DOHH2 (cell line): ENCODE results near the gene ACSL1.

Experiments used
- H3F3A ChIP-seq: fragments of 200-600 bp; sonication (generic), shearing (Covaris generic); 2 replicates; pipeline ENCODE4 v1.6.0; 2016; ENCODE audit warnings: antibody characterized with exemption, mild to moderate bottlenecking; ENCODE audit not compliant: control insufficient read depth, insufficient read depth
- H3K27ac ChIP-seq: fragments of 200-600 bp; sonication (generic); 2 replicates; pipeline ENCODE4 v1.5.1; 2014; ENCODE audit warnings: low read depth, mild to moderate bottlenecking, low read length, moderate library complexity
- H3K27me3 ChIP-seq: fragments of 200-600 bp; sonication (generic); 2 replicates; pipeline ENCODE4 v1.6.1; 2014; ENCODE audit warnings: mild to moderate bottlenecking, low read length, mixed read lengths; ENCODE audit not compliant: control insufficient read depth
- H3K36me3 ChIP-seq: fragments of 200-600 bp; sonication (generic); 2 replicates; pipeline ENCODE4 v1.6.1; 2014; ENCODE audit warnings: mild to moderate bottlenecking, low read length, moderate library complexity, mixed read lengths; ENCODE audit not compliant: control insufficient read depth
- H3K4me1 ChIP-seq: fragments of 200-600 bp; sonication (generic); 2 replicates; pipeline ENCODE4 v1.6.1; 2014; ENCODE audit warnings: mild to moderate bottlenecking, low read length, mixed read lengths; ENCODE audit not compliant: control insufficient read depth
- H3K4me2 ChIP-seq: fragments of 200-600 bp; sonication (generic); 2 replicates; pipeline ENCODE4 v1.6.0; 2014; ENCODE audit warnings: mild to moderate bottlenecking, low read length, moderate library complexity
- H3K4me3 ChIP-seq: fragments of 200-600 bp; sonication (generic); 2 replicates; pipeline ENCODE4 v1.5.1; 2014; ENCODE audit warnings: mild to moderate bottlenecking, low read length, mixed read lengths
- H3K79me2 ChIP-seq: fragments of 200-600 bp; sonication (generic); 2 replicates; pipeline ENCODE4 v1.6.1; 2014; ENCODE audit warnings: mild to moderate bottlenecking, low read length, mixed read lengths; ENCODE audit not compliant: control insufficient read depth
- H3K9me2 ChIP-seq: fragments of 200-600 bp; sonication (generic); replicated peaks from 2 replicates; pipeline ENCODE4 v1.6.1; 2014; ENCODE audit warnings: mild to moderate bottlenecking, low read length, mixed read lengths; ENCODE audit not compliant: control insufficient read depth
- H3K9me3 ChIP-seq: fragments of 200-600 bp; sonication (generic); 2 replicates; pipeline ENCODE4 v1.6.1; 2014; ENCODE audit warnings: antibody characterized with exemption, low read length, mixed read lengths; ENCODE audit not compliant: control insufficient read depth, insufficient read depth
- H4K20me1 ChIP-seq: fragments of 200-600 bp; sonication (generic); 2 replicates; pipeline ENCODE4 v1.6.0; 2014; ENCODE audit warnings: low read depth, mild to moderate bottlenecking, antibody characterized with exemption, low read length, moderate library complexity; ENCODE audit not compliant: control insufficient read depth, insufficient read depth
- CTCF ChIP-seq: fragments of 200-600 bp; sonication (generic); IDR thresholded peaks from one replicate; pipeline ENCODE4 v1.5.1; 2014; ENCODE audit warnings: antibody characterized with exemption, mild to moderate bottlenecking, low read depth, low read length; ENCODE audit not compliant: poor library complexity, severe bottlenecking
- EZH2phosphoT487 ChIP-seq: fragments of 200-600 bp; sonication (generic); IDR thresholded peaks from 2 replicates; pipeline ENCODE4 v1.6.1; 2017; ENCODE audit warnings: borderline replicate concordance, mild to moderate bottlenecking, antibody characterized with exemption, low read length, moderate library complexity, mixed read lengths

The ACSL1 gene

GRCh38 chr4:184771416-184771815, 54.4 kb downstream of the ACSL1 start:
- Histone ChIP-seq H3K79me2 (no peaks in the 10 kb centered on the region), H3K9me2 (no peaks in the 10 kb centered on the region), H3F3A (no peaks in the 10 kb centered on the region), H3K4me2 (no peak overlapping the region), H3K27ac (no peak overlapping the region), H3K36me3 (peaks cover 17% of the 10 kb centered on the region), H3K4me1 (no peaks in the 10 kb centered on the region), H3K9me3 (no peaks in the 10 kb centered on the region), H3K4me3 (no peak overlapping the region), H3K27me3 (no peaks in the 10 kb centered on the region), H4K20me1 (no peaks in the 10 kb centered on the region)
- TF ChIP-seq CTCF, result no peak
- no peak for TF ChIP-seq EZH2phosphoT487

- Histone ChIP-seq H3K27me3 (no peaks in the 10 kb centered on the region), H3F3A (no peaks in the 10 kb centered on the region), H3K36me3 (peaks cover 37% of the 10 kb centered on the region), H3K27ac (no peak overlapping the region), H3K4me1 (no peaks in the 10 kb centered on the region), H3K79me2 (no peaks in the 10 kb centered on the region), H3K4me3 (no peak overlapping the region), H3K4me2 (no peak overlapping the region), H3K9me2 (no peaks in the 10 kb centered on the region), H4K20me1 (no peaks in the 10 kb centered on the region), H3K9me3 (no peaks in the 10 kb centered on the region)
- TF ChIP-seq CTCF (no peak), EZH2phosphoT487 (no peak)
Measured at GRCh38 chr4:184769141-184769765, 56.5 kb downstream of the ACSL1 start.

GRCh38 chr4:184768296-184768695, 57.5 kb downstream of the ACSL1 start:
- Histone ChIP-seq H3K4me1 (no peaks in the 10 kb centered on the region), H3K9me3 (no peaks in the 10 kb centered on the region), H4K20me1 (no peaks in the 10 kb centered on the region), H3K27me3 (no peaks in the 10 kb centered on the region), H3K4me3 (no peak overlapping the region), H3K27ac (no peak overlapping the region), H3K36me3 (peaks cover 39% of the 10 kb centered on the region), H3F3A (no peaks in the 10 kb centered on the region), H3K4me2 (no peak overlapping the region), H3K9me2 (no peaks in the 10 kb centered on the region), H3K79me2 (no peaks in the 10 kb centered on the region)
- TF ChIP-seq EZH2phosphoT487, result no peak
- no peak for TF ChIP-seq CTCF
